K562 (cell line): ENCODE measurements around the gene CNPY2. TPM values are rescaled to one million over a fixed set of nuclear protein-coding genes. Genes with fewer than 3 reads are reported as not detected.

ENCODE experiments used
- BRD4 ChIP-seq: fragments of 200-600 bp; sonication (generic); IDR thresholded peaks from 2 replicates; pipeline ENCODE4 v1.6.1; 2017; ENCODE audit warnings: inconsistent platforms
- CEBPB ChIP-seq: fragments of 450-650 bp; IDR thresholded peaks from 2 replicates; pipeline ENCODE4 v1.6.1; 2016; ENCODE audit warnings: missing genetic modification characterization, missing compliant biosample characterization
- CGGBP1 ChIP-seq: fragments of 250-450 bp; sonication (Bioruptor Pico); IDR thresholded peaks from 2 replicates; pipeline ENCODE4 v1.9.0; 2021; ENCODE audit warnings: mild to moderate bottlenecking
- JUN ChIP-seq, 2 experiments: sonication (generic) in 1 of 2; formaldehyde crosslinking in 1 of 2; IDR thresholded peaks; 2 replicates each; pipeline versions ENCODE4 v1.6.1 to v1.8.0; 2012 to 2022; ENCODE audit warnings: borderline replicate concordance in 2 of 2, mild to moderate bottlenecking in 2 of 2, improper control_type of control experiment in 1 of 2, low read depth in 1 of 2, low read length in 1 of 2, missing genetic modification reagents in 1 of 2
- KAT2B ChIP-seq: IDR thresholded peaks from one replicate; pipeline ENCODE4 v1.6.1; 2012; ENCODE audit warnings: low read depth, mild to moderate bottlenecking, control low read depth, inconsistent platforms, low read length, moderate library complexity
- MEF2D ChIP-seq: conservative IDR thresholded peaks from 2 replicates; pipeline ENCODE4 v1.6.1; 2016; ENCODE audit warnings: low read depth, missing genetic modification characterization, missing compliant biosample characterization
- NFATC3 ChIP-seq: fragments of 450-650 bp; IDR thresholded peaks from 2 replicates; pipeline ENCODE4 v1.6.1; 2017; ENCODE audit warnings: mild to moderate bottlenecking
- NR2F6 ChIP-seq: fragments of 450-650 bp; formaldehyde crosslinking; IDR thresholded peaks from 2 replicates; pipeline ENCODE4 v1.4.0; 2020; ENCODE audit warnings: mild to moderate bottlenecking
- SRSF3 ChIP-seq: fragments of 200-400 bp; formaldehyde crosslinking; IDR thresholded peaks from 2 replicates; pipeline ENCODE4 v1.6.1; 2016; ENCODE audit warnings: mild to moderate bottlenecking, low read length, moderate library complexity; ENCODE audit not compliant: insufficient read depth
- TCFL5 ChIP-seq: fragments of 250-450 bp; sonication (Bioruptor Pico); conservative IDR thresholded peaks from 2 replicates; pipeline ENCODE4 v1.6.1; 2021; ENCODE audit warnings: mild to moderate bottlenecking, moderate library complexity, matching md5 sums
- XRCC4 ChIP-seq: IDR thresholded peaks from one replicate; pipeline ENCODE4 v1.6.1; 2011; ENCODE audit not compliant: insufficient read depth, insufficient read length; ENCODE audit errors: extremely low read depth
- YBX1 ChIP-seq: fragments of 450-650 bp; IDR thresholded peaks from 2 replicates; pipeline ENCODE4 v1.7.1; 2016; ENCODE audit warnings: mild to moderate bottlenecking
- YY1 ChIP-seq, 3 experiments: IDR thresholded peaks; 2 replicates each; pipeline ENCODE4 v1.6.1; 2011; ENCODE audit warnings: low read length in 2 of 3, mild to moderate bottlenecking in 2 of 3, moderate library complexity in 2 of 3, borderline replicate concordance in 1 of 3, control low read depth in 1 of 3, low read depth in 1 of 3; ENCODE audit not compliant: insufficient read depth in 3 of 3, insufficient replicate concordance in 2 of 3, control insufficient read depth in 1 of 3, insufficient read length in 1 of 3; ENCODE audit errors: extremely low read depth in 1 of 3
- ZC3H11A ChIP-seq: IDR thresholded peaks from 2 replicates; pipeline ENCODE4 v1.6.1; 2012; ENCODE audit warnings: low read depth, low read length, improper control_type of control experiment
- ZC3H8 ChIP-seq: fragments of 450-650 bp; IDR thresholded peaks from 2 replicates; pipeline ENCODE4 v1.6.1; 2017
- ZNF655 ChIP-seq: fragments of 250-450 bp; sonication (Bioruptor Pico); IDR thresholded peaks from 2 replicates; pipeline ENCODE4 v1.5.0; 2021
- ZNF785 ChIP-seq: fragments of 250-450 bp; sonication (Bioruptor Pico); IDR thresholded peaks from 2 replicates; pipeline ENCODE4 v1.4.0; 2020; ENCODE audit warnings: mild to moderate bottlenecking
- polyA plus RNA-seq, 8 experiments: library from polyadenylated mRNA; depleted of rRNA in 4 of 8; stranded (reverse) in 5 of 8; unstranded in 3 of 8; fragments of >200 nt; fragmentation: Nextera tagmentation in 2 of 8; fragmentation: Illumina TruSeq in 1 of 8; extraction: Ambion mirVana in 2 of 8; extraction: Trizol in 1 of 8; gene quantifications; 2 replicates each; pipeline versions ENCODE4 v1.2.1 to v1.2.3, GENCODE V29; 2011 to 2014; ENCODE audit warnings: inconsistent platforms in 1 of 8, missing spikeins in 1 of 8
- total RNA-seq, 7 experiments: library from RNA; depleted of rRNA in 6 of 7; stranded (reverse); fragments of >200 nt in 6 of 7; fragmentation: Illumina TruSeq in 2 of 7; extraction: Trizol in 2 of 7; gene quantifications; 2 replicates each; pipeline versions ENCODE4 v1.2.1 to v1.2.3, GENCODE V29; 2011 to 2021; ENCODE audit warnings: low replicate concordance in 1 of 7
- TF ChIP-seq, protein P1 (sequence below): fragments of 250-450 bp; sonication (Bioruptor Pico); IDR thresholded peaks from 2 replicates; pipeline ENCODE4 v1.4.0; 2020; ENCODE audit warnings: mild to moderate bottlenecking, moderate library complexity, borderline replicate concordance
- TF ChIP-seq, protein P2 (sequence below), 2 experiments: fragments of 450-650 bp; IDR thresholded peaks; 2 replicates each; pipeline ENCODE4 v1.6.1; 2016
- TF ChIP-seq, protein P3 (sequence below): fragments of 450-650 bp; formaldehyde crosslinking; IDR thresholded peaks from 2 replicates; pipeline ENCODE4 v1.4.0; 2020; ENCODE audit warnings: mild to moderate bottlenecking

The CNPY2 gene
- total and polyA plus RNA-seq, 9 of the 15 experiments (the other 6 are each of a cell fraction or from before 2014, with no cell fraction given), result 33.8 to 190 (median 138) TPM

GRCh38 chr12:56300644-56301464, 14.9 kb downstream of the CNPY2 start (continued):
- TF ChIP-seq ZNF655 (CRISPR knock-in tag) (no peak), CGGBP1 (CRISPR knock-in tag) (0 out of 2 replicates have a peak, but pooled peaks have one; percentile 46), KAT2B (no peak), YBX1 (no peak), MEF2D (0 out of 2 replicates have a peak, but pooled peaks have one; percentile 39), JUN (IDR thresholded peaks at IDR 0.05; ENCODE audit: borderline replicate concordance, low read depth, low read length) (0 out of 2 replicates have a peak, but pooled peaks have one; percentile 13), JUN (CRISPR knock-in tag; IDR thresholded peaks at IDR 0.05; ENCODE audit: borderline replicate concordance) (no peak), ZNF785 (CRISPR knock-in tag) (no peak), BRD4 (peak; percentile 91), CEBPB (tag) (no peak), YY1 (IDR thresholded peaks at IDR 0.05; ENCODE audit: borderline replicate concordance in 1 of 3, control insufficient read depth in 1 of 3, extremely low read depth in 1 of 3, insufficient read depth in 3 of 3, insufficient read length in 1 of 3, insufficient replicate concordance in 2 of 3, low read depth in 1 of 3, low read length in 2 of 3) (peak; percentile 30 to 70 (median 42)), SRSF3 (no peak), ZC3H11A (no peak), ZC3H8 (no peak), NFATC3 (no peak), XRCC4 (no peak), TCFL5 (no peak), NR2F6 (CRISPR knock-in tag) (no peak)
- TF ChIP-seq, protein P1, sequence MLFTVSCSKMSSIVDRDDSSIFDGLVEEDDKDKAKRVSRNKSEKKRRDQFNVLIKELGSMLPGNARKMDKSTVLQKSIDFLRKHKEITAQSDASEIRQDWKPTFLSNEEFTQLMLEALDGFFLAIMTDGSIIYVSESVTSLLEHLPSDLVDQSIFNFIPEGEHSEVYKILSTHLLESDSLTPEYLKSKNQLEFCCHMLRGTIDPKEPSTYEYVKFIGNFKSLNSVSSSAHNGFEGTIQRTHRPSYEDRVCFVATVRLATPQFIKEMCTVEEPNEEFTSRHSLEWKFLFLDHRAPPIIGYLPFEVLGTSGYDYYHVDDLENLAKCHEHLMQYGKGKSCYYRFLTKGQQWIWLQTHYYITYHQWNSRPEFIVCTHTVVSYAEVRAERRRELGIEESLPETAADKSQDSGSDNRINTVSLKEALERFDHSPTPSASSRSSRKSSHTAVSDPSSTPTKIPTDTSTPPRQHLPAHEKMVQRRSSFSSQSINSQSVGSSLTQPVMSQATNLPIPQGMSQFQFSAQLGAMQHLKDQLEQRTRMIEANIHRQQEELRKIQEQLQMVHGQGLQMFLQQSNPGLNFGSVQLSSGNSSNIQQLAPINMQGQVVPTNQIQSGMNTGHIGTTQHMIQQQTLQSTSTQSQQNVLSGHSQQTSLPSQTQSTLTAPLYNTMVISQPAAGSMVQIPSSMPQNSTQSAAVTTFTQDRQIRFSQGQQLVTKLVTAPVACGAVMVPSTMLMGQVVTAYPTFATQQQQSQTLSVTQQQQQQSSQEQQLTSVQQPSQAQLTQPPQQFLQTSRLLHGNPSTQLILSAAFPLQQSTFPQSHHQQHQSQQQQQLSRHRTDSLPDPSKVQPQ (CRISPR knock-in tag), result no peak
- TF ChIP-seq, protein P2, sequence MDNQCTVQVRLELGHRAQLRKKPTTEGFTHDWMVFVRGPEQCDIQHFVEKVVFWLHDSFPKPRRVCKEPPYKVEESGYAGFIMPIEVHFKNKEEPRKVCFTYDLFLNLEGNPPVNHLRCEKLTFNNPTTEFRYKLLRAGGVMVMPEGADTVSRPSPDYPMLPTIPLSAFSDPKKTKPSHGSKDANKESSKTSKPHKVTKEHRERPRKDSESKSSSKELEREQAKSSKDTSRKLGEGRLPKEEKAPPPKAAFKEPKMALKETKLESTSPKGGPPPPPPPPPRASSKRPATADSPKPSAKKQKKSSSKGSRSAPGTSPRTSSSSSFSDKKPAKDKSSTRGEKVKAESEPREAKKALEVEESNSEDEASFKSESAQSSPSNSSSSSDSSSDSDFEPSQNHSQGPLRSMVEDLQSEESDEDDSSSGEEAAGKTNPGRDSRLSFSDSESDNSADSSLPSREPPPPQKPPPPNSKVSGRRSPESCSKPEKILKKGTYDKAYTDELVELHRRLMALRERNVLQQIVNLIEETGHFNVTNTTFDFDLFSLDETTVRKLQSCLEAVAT (IDR thresholded peaks at IDR 0.05), result peak; percentile 35 to 52; a peak in 2 of 4 replicates
- TF ChIP-seq, protein P3, sequence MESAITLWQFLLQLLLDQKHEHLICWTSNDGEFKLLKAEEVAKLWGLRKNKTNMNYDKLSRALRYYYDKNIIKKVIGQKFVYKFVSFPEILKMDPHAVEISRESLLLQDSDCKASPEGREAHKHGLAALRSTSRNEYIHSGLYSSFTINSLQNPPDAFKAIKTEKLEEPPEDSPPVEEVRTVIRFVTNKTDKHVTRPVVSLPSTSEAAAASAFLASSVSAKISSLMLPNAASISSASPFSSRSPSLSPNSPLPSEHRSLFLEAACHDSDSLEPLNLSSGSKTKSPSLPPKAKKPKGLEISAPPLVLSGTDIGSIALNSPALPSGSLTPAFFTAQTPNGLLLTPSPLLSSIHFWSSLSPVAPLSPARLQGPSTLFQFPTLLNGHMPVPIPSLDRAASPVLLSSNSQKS, result no peak
